HepG2 (cell line): ENCODE results near the gene TCAF1. TPM values are rescaled to one million over a fixed set of nuclear protein-coding genes. Genes with fewer than 3 reads are reported as not detected.

ENCODE experiments used
- ATAC-seq: fragments of 200-7000 bp; cut with Tn5 transposase; 3 replicates; pipeline ENCODE4 v1.9.1; 2020; ENCODE audit warnings: mild to moderate bottlenecking, moderate library complexity
- BruUV-seq: library from RNA; stranded (reverse); fragments of 400-500 nt; replicated peaks from 2 replicates; lab custom pipeline; 2021; lab: Mats Ljungman, UMichigan
- CTCF ChIA-PET: fragments of 300-600 bp; formaldehyde crosslinking; extraction: SDS; loops from one replicate; lab custom pipeline; 2021; ENCODE audit warnings: low total read pairs, inconsistent platforms, low intra/inter-chr PET ratio; lab: Yijun Ruan, JAX
- POLR2A ChIA-PET: fragments of 350-600 bp; sonication (Branson Sonifier 250); formaldehyde crosslinking; loops from one replicate; lab custom pipeline; 2020; ENCODE audit warnings: antibody characterized with exemption, inconsistent platforms; lab: Yijun Ruan, JAX
- DNase-seq: peaks from one replicate; pipeline ENCODE4 v3.0.0-alpha.2; 2015; ENCODE audit warnings: low spot score
- FAIRE-seq: peaks from 3 replicates; lab custom pipeline; 2011; peaks lifted over from hg19 to GRCh38; lab: Jason Lieb, UNC
- H2AFZ ChIP-seq: one replicate; pipeline ENCODE4 v1.6.1; 2011; ENCODE audit warnings: low read length, inconsistent platforms
- H3K27ac ChIP-seq: fragments of 300-600 bp; 3 replicates; pipeline ENCODE4 v1.8.0; 2011; ENCODE audit warnings: mixed run types, mild to moderate bottlenecking, mixed read lengths, low read length, inconsistent platforms; ENCODE audit not compliant: insufficient read depth; ENCODE audit errors: extremely low read length
- H3K27me3 ChIP-seq, 2 experiments: fragments of 200-600 bp in 1 of 2; 2 replicates in 1 of 2; 3 replicates in 1 of 2; pipeline versions ENCODE4 v1.6.0 to v1.8.0; 2011; ENCODE audit warnings: low read length in 2 of 2, mild to moderate bottlenecking in 2 of 2, moderate library complexity in 2 of 2, inconsistent platforms in 1 of 2; ENCODE audit not compliant: insufficient read depth in 2 of 2, control insufficient read depth in 1 of 2
- H3K36me3 ChIP-seq, 2 experiments: fragments of 200-600 bp in 1 of 2; replicated peaks in 1 of 2; 2 replicates in 1 of 2; 3 replicates in 1 of 2; pipeline versions ENCODE4 v1.5.1 to v1.8.0; 2011; ENCODE audit warnings: low read length in 2 of 2, inconsistent platforms in 1 of 2; ENCODE audit not compliant: insufficient read depth in 2 of 2, control insufficient read depth in 1 of 2
- H3K4me1 ChIP-seq: 2 replicates; pipeline ENCODE4 v1.5.1; 2012; ENCODE audit warnings: low read length, inconsistent platforms; ENCODE audit not compliant: insufficient read depth
- H3K4me2 ChIP-seq: 2 replicates; pipeline ENCODE4 v1.6.0; 2011; ENCODE audit warnings: low read depth, low read length, inconsistent platforms
- H3K4me3 ChIP-seq, 3 experiments: fragments of 200-600 bp in 1 of 3; sonication (generic), shearing (Covaris generic) in 1 of 3; replicated peaks in 1 of 3; 2 replicates each; pipeline ENCODE4 v1.5.1; 2011 to 2016; ENCODE audit warnings: low read length in 3 of 3, inconsistent platforms in 2 of 3, low read depth in 2 of 3, mild to moderate bottlenecking in 2 of 3, control low read depth in 1 of 3, mixed read lengths in 1 of 3; ENCODE audit not compliant: insufficient read depth in 1 of 3
- H3K79me2 ChIP-seq: one replicate; pipeline ENCODE4 v1.6.1; 2011; ENCODE audit warnings: low read length, inconsistent platforms; ENCODE audit not compliant: insufficient read depth
- H3K9ac ChIP-seq: 2 replicates; pipeline ENCODE4 v1.6.0; 2011; ENCODE audit warnings: mild to moderate bottlenecking, low read depth, low read length, inconsistent platforms; ENCODE audit not compliant: insufficient read depth
- H3K9me3 ChIP-seq: 2 replicates; pipeline ENCODE4 v1.5.1; 2012; ENCODE audit warnings: mild to moderate bottlenecking, low read length
- H4K20me1 ChIP-seq: 2 replicates; pipeline ENCODE4 v1.6.0; 2011; ENCODE audit warnings: inconsistent platforms, mild to moderate bottlenecking, low read length, moderate library complexity; ENCODE audit not compliant: insufficient read depth
- TGIF2 ChIP-seq: IDR thresholded peaks from 2 replicates; pipeline ENCODE4 v1.6.1; 2016; ENCODE audit warnings: control low read depth, missing compliant biosample characterization
- ZNF564 ChIP-seq: sonication (generic); formaldehyde crosslinking; IDR thresholded peaks from 2 replicates; pipeline ENCODE4 v1.8.1; 2023; ENCODE audit warnings: mild to moderate bottlenecking, missing genetic modification reagents
- WGBS: methylation state at CpG from one replicate; pipeline ENCODE4 v1.1.6; 2017; ENCODE audit warnings: low lambda C conversion rate; 5-methylcytosine and 5-hydroxymethylcytosine counted together
- in situ Hi-C: cut with HindIII; loops from 2 replicates; pipeline ENCODE4 v1.10.0; 2017; ENCODE audit warnings: low pct_unique_long_range_greater_than_20kb; ENCODE audit not compliant: extremely low pct_ligation_motif_present
- intact Hi-C: fragments of 100-400 bp; cut with micrococcal nuclease; formaldehyde crosslinking; loops from one replicate; pipeline ENCODE4 v1.10.0; 2022; ENCODE audit not compliant: unreplicated experiment
- polyA plus RNA-seq, 8 experiments: library from polyadenylated mRNA; depleted of rRNA in 3 of 8; stranded (reverse) in 7 of 8; unstranded in 1 of 8; fragments of >200 nt; fragmentation: Illumina TruSeq in 4 of 8; extraction: Trizol in 4 of 8; gene quantifications; 2 replicates each; pipeline versions ENCODE4 v1.2.1 to v1.2.3, GENCODE V29; 2011 to 2016; ENCODE audit warnings: low read depth in 4 of 8, missing spikeins in 1 of 8, mixed read lengths in 1 of 8; ENCODE audit not compliant: insufficient read depth in 1 of 8
- total RNA-seq, 5 experiments: library from RNA; depleted of rRNA; stranded (reverse); fragments of >200 nt; fragmentation: Illumina TruSeq; extraction: Trizol; gene quantifications; 2 replicates each; pipeline ENCODE4 v1.2.3, GENCODE V29; 2016; ENCODE audit warnings: low read depth in 1 of 5
- TF ChIP-seq, protein P1 (sequence below): sonication (generic); formaldehyde crosslinking; IDR thresholded peaks from 2 replicates; pipeline ENCODE4 v1.5.1; 2020; ENCODE audit warnings: mild to moderate bottlenecking, missing genetic modification reagents, borderline replicate concordance

The TCAF1 gene
- total and polyA plus RNA-seq, 2 of the 13 experiments (the other 11 are each of a cell fraction or from before 2014, with no cell fraction given) = 36.2 to 101 TPM

- TF ChIP-seq, protein P1, sequence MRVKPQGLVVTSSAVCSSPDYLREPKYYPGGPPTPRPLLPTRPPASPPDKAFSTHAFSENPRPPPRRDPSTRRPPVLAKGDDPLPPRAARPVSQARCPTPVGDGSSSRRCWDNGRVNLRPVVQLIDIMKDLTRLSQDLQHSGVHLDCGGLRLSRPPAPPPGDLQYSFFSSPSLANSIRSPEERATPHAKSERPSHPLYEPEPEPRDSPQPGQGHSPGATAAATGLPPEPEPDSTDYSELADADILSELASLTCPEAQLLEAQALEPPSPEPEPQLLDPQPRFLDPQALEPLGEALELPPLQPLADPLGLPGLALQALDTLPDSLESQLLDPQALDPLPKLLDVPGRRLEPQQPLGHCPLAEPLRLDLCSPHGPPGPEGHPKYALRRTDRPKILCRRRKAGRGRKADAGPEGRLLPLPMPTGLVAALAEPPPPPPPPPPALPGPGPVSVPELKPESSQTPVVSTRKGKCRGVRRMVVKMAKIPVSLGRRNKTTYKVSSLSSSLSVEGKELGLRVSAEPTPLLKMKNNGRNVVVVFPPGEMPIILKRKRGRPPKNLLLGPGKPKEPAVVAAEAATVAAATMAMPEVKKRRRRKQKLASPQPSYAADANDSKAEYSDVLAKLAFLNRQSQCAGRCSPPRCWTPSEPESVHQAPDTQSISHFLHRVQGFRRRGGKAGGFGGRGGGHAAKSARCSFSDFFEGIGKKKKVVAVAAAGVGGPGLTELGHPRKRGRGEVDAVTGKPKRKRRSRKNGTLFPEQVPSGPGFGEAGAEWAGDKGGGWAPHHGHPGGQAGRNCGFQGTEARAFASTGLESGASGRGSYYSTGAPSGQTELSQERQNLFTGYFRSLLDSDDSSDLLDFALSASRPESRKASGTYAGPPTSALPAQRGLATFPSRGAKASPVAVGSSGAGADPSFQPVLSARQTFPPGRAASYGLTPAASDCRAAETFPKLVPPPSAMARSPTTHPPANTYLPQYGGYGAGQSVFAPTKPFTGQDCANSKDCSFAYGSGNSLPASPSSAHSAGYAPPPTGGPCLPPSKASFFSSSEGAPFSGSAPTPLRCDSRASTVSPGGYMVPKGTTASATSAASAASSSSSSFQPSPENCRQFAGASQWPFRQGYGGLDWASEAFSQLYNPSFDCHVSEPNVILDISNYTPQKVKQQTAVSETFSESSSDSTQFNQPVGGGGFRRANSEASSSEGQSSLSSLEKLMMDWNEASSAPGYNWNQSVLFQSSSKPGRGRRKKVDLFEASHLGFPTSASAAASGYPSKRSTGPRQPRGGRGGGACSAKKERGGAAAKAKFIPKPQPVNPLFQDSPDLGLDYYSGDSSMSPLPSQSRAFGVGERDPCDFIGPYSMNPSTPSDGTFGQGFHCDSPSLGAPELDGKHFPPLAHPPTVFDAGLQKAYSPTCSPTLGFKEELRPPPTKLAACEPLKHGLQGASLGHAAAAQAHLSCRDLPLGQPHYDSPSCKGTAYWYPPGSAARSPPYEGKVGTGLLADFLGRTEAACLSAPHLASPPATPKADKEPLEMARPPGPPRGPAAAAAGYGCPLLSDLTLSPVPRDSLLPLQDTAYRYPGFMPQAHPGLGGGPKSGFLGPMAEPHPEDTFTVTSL (CRISPR knock-in tag) = 0 out of 2 replicates have a peak, but pooled peaks have one; percentile 21
- TF ChIP-seq TGIF2 (no peak), ZNF564 (peak; percentile 99)
- H3K9me3 ChIP-seq = no peaks in the 10 kb centered on the region
- H2AFZ ChIP-seq = no peak overlapping the region
- WGBS = 94% methylated on average over 1 of the region's 1 CpG
- H3K4me2 ChIP-seq = peak overlapping the region; percentile 89
- ChIA-PET POLR2A (interaction anchor here (1.1 to 9.4 kb wide), 3 partner anchors 9 to 16 kb away, joined by 6 to 174 read pairs (median 21); no protein-coding TSS in a partner anchor), CTCF (no interaction called here)
- peaks cover 41% of the 10 kb centered on the region for H3K4me1 ChIP-seq
- 0 out of 2 replicates have a peak, but pooled peaks cover 4% of the 10 kb centered on the region for H4K20me1 ChIP-seq
- no peak for FAIRE-seq
- H3K79me2 ChIP-seq = peaks cover 76% of the 10 kb centered on the region
- BruUV-seq = no TSS peak
- intact Hi-C loops (no loop called here), in situ Hi-C loops (loop anchor here (25.0 kb wide), 1 partner anchor 488 kb away; no protein-coding TSS in a partner anchor)
- H3K27ac ChIP-seq = peak overlapping the region; percentile 99
- no peak for ATAC-seq
- no peak for DNase-seq
- H3K4me3 ChIP-seq = no peak overlapping the region; a peak in 1 of 6 replicates
- no peak overlapping the region for H3K9ac ChIP-seq
- H3K27me3 ChIP-seq = no peaks in the 10 kb centered on the region; a peak in 1 of 5 replicates
- H3K36me3 ChIP-seq = peaks cover 0 to 3% of the 10 kb centered on the region in 2 experiments; a peak in 1 of 5 replicates
Measured at GRCh38 chr7:143898810-143899209, 3.2 kb downstream of the TCAF1 start.
